GM12891 (cell line): ENCODE measurements around the gene NEMF.
"Not testable (repeated sequence)": the region's sequence is repeated elsewhere in the genome, so short reads cannot be mapped to it uniquely, and the experiment has no call there.

Source experiments
- PAX5 ChIP-seq: IDR thresholded peaks from 2 replicates; pipeline ENCODE4 v1.6.1; 2011; ENCODE audit warnings: low read length, moderate library complexity, mild to moderate bottlenecking; ENCODE audit not compliant: insufficient read depth, severe bottlenecking
- POLR2A ChIP-seq: IDR thresholded peaks from 2 replicates; pipeline ENCODE4 v1.6.1; 2011; ENCODE audit warnings: low read depth, low read length, control low read depth
- POLR2AphosphoS5 ChIP-seq: IDR thresholded peaks from 2 replicates; pipeline ENCODE4 v1.6.1; 2011; ENCODE audit warnings: low read depth, low read length, control low read depth
- SPI1 ChIP-seq: IDR thresholded peaks from 2 replicates; pipeline ENCODE4 v1.6.1; 2011; ENCODE audit warnings: low read depth, low read length, control low read depth
- TAF1 ChIP-seq: IDR thresholded peaks from 2 replicates; pipeline ENCODE4 v1.6.1; 2011; ENCODE audit warnings: low read depth, low read length, control low read depth

GRCh38 chr14:49896272-49896671 is 43.7 kb upstream of the NEMF start:
- TF ChIP-seq POLR2A, POLR2AphosphoS5, TAF1, SPI1, PAX5: not testable (repeated sequence)
